ENCODE measurements around the gene DPP6. TPM values are rescaled to one million over a fixed set of nuclear protein-coding genes. Genes with fewer than 3 reads are reported as not detected.

Gene DPP6
- polyA plus RNA-seq, 1 of the 3 experiments (the other 2 are of a cell fraction), result not detected

GRCh38 chr7:154842591-154842990, 790.4 kb downstream of the DPP6 start:
- Histone ChIP-seq H3K79me2 (ENCODE audit: insufficient read depth) (no peaks in the 10 kb centered on the region), H3K9ac (no peak overlapping the region), H3K4me3 (ENCODE audit: low read depth in 2 of 2, low read length in 1 of 2) (no peak overlapping the region; a peak in 1 of 4 replicates), H3K4me2 (no peak overlapping the region), H3F3A (replicated peaks; ENCODE audit: insufficient read depth) (no peaks in the 10 kb centered on the region), H3K9me3 (peaks cover 10% of the 10 kb centered on the region; the same call in 1 of the 2 replicates), H3K9me2 (no peaks in the 10 kb centered on the region), H3K36me3 (replicated peaks in 1 of 2; ENCODE audit: control insufficient read depth in 1 of 2, insufficient read depth in 2 of 2, low read length in 1 of 2) (no peaks in the 10 kb centered on the region), H3K4me1 (ENCODE audit: control insufficient read depth in 1 of 2, insufficient read depth in 2 of 2, low read depth in 1 of 2, low read length in 1 of 2) (peaks cover 0 to 30% of the 10 kb centered on the region in 2 experiments; a peak in 2 of 4 replicates), H2AFZ (ENCODE audit: low read depth) (no peak overlapping the region), H3K27me3 (ENCODE audit: insufficient read depth) (no peaks in the 10 kb centered on the region), H3K27ac (ENCODE audit: low read depth in 2 of 2, low read length in 1 of 2) (peak overlapping the region in 1 of 2 experiments; percentile 98; a peak in 2 of 4 replicates), H4K20me1 (ENCODE audit: insufficient read depth) (no peaks in the 10 kb centered on the region)
- ChIA-PET POLR2A (interaction anchor here (1.0 kb wide), 1 partner anchor 9 kb away, joined by 3 read pairs; no protein-coding TSS in a partner anchor), CTCF (interaction anchor here (0.6 to 5.5 kb wide), 8 partner anchors 8 to 756 kb away, joined by 3 to 29 read pairs (median 4); no protein-coding TSS in a partner anchor)
- DNase-seq, result peak; percentile 60
- WGBS (ENCODE audit: low lambda C conversion rate), result 3% methylated on average over 6 of the region's 6 CpGs
- TF ChIP-seq TCF12 (IDR thresholded peaks at IDR 0.05), result peak; percentile 43
- TF ChIP-seq RFX5 (IDR thresholded peaks at IDR 0.05; ENCODE audit: low read length), result no peak
- TF ChIP-seq PBX3 (IDR thresholded peaks at IDR 0.05), result no peak
- no peak for TF ChIP-seq JUND (IDR thresholded peaks at IDR 0.05)
- peak; percentile 93 for TF ChIP-seq RCOR1 (IDR thresholded peaks at IDR 0.05; ENCODE audit: low read length)
- peak; percentile 92 for TF ChIP-seq MXI1 (IDR thresholded peaks at IDR 0.05; ENCODE audit: low read depth, low read length)
- no peak for TF ChIP-seq MAX (IDR thresholded peaks at IDR 0.05; ENCODE audit: low read depth)
- no peak for TF ChIP-seq USF2 (IDR thresholded peaks at IDR 0.05; ENCODE audit: borderline replicate concordance, low read depth, low read length)
- TF ChIP-seq FOXJ3 (CRISPR knock-in tag; IDR thresholded peaks at IDR 0.05), result peak; percentile 92
- no peak for TF ChIP-seq REST (IDR thresholded peaks at IDR 0.05; ENCODE audit: low read depth, low read length)
- TF ChIP-seq ZBTB33 (IDR thresholded peaks at IDR 0.05; ENCODE audit: borderline replicate concordance, low read depth), result no peak
- TF ChIP-seq NRF1 (IDR thresholded peaks at IDR 0.05; ENCODE audit: low read depth, low read length), result no peak
- no peak for TF ChIP-seq ELF1 (IDR thresholded peaks at IDR 0.05)
- TF ChIP-seq POLR2AphosphoS5 (IDR thresholded peaks at IDR 0.05; ENCODE audit: low read depth, low read length), result no peak
- no peak for TF ChIP-seq RXRA (IDR thresholded peaks at IDR 0.05; ENCODE audit: borderline replicate concordance, low read depth)
- peak; percentile 39 for TF ChIP-seq CHD2 (IDR thresholded peaks at IDR 0.05; ENCODE audit: low read length, partially characterized antibody)
- no peak for TF ChIP-seq YY1 (IDR thresholded peaks at IDR 0.05; ENCODE audit: low read depth)
- peak in 1 of 2 experiments; percentile 58; a peak in 1 of 4 replicates for TF ChIP-seq EP300 (IDR thresholded peaks at IDR 0.05; ENCODE audit: borderline replicate concordance in 1 of 2, low read depth in 1 of 2, low read length in 1 of 2)
- TF ChIP-seq MEF2A (IDR thresholded peaks at IDR 0.05; ENCODE audit: borderline replicate concordance, low read depth), result no peak
- TF ChIP-seq SMC3 (IDR thresholded peaks at IDR 0.05; ENCODE audit: low read depth, low read length), result no peak
- TF ChIP-seq FOSL2 (IDR thresholded peaks at IDR 0.05; ENCODE audit: borderline replicate concordance, low read depth), result no peak
- TF ChIP-seq SIN3A (IDR thresholded peaks at IDR 0.05; ENCODE audit: borderline replicate concordance, low read depth, low read length), result no peak
- TF ChIP-seq TEAD4 (IDR thresholded peaks at IDR 0.05; ENCODE audit: borderline replicate concordance, insufficient read depth), result no peak
- peak; percentile 97 for TF ChIP-seq GATA2 (CRISPR knock-in tag; IDR thresholded peaks at IDR 0.05)
- no peak for TF ChIP-seq GABPA (IDR thresholded peaks at IDR 0.05; ENCODE audit: low read depth)
- TF ChIP-seq USF1 (IDR thresholded peaks at IDR 0.05; ENCODE audit: borderline replicate concordance, low read depth), result no peak
